SU-DHL-6 (cell line): ENCODE measurements around the gene AK1.

ENCODE experiments used
- H2AFZ ChIP-seq: fragments of 200-600 bp; sonication (generic); 2 replicates; pipeline ENCODE4 v1.6.1; 2014; ENCODE audit warnings: low read depth, mild to moderate bottlenecking, moderate library complexity, mixed read lengths, antibody characterized with exemption, low read length; ENCODE audit not compliant: severe bottlenecking
- H3F3A ChIP-seq: fragments of 200-600 bp; shearing (Covaris generic); 2 replicates; pipeline ENCODE4 v1.6.0; 2016; ENCODE audit warnings: antibody characterized with exemption, mild to moderate bottlenecking; ENCODE audit not compliant: insufficient read depth
- H3K27ac ChIP-seq: fragments of 200-600 bp; sonication (generic); 2 replicates; pipeline ENCODE4 v1.5.1; 2016; ENCODE audit warnings: low read depth, mild to moderate bottlenecking, low read length, moderate library complexity, mixed read lengths
- H3K27me3 ChIP-seq: fragments of 200-600 bp; sonication (generic), shearing (Covaris generic); 2 replicates; pipeline ENCODE4 v1.6.0; 2014; ENCODE audit warnings: mild to moderate bottlenecking, low read length
- H3K36me3 ChIP-seq: fragments of 200-600 bp; sonication (generic); 2 replicates; pipeline ENCODE4 v1.6.1; 2014; ENCODE audit warnings: mild to moderate bottlenecking, low read length, mixed read lengths
- H3K4me2 ChIP-seq: fragments of 300-600, 200-600 bp; shearing (Covaris generic), sonication (generic); 2 replicates; pipeline ENCODE4 v1.6.0; 2014; ENCODE audit warnings: low read length, low read depth, mild to moderate bottlenecking; ENCODE audit not compliant: poor library complexity, severe bottlenecking
- H3K4me3 ChIP-seq: fragments of 200-600 bp; sonication (generic); 2 replicates; pipeline ENCODE4 v1.5.1; 2014; ENCODE audit warnings: antibody characterized with exemption, low read length, mild to moderate bottlenecking, mixed read lengths; ENCODE audit not compliant: insufficient read depth, poor library complexity, severe bottlenecking
- H3K79me2 ChIP-seq: fragments of 200-600 bp; sonication (generic); 2 replicates; pipeline ENCODE4 v1.6.1; 2014; ENCODE audit warnings: mild to moderate bottlenecking, low read length, moderate library complexity; ENCODE audit not compliant: insufficient read depth
- H3K9ac ChIP-seq: fragments of 200-600 bp; sonication (generic); 2 replicates; pipeline ENCODE4 v1.7.0; 2014; ENCODE audit warnings: mild to moderate bottlenecking, low read length
- H3K9me2 ChIP-seq: fragments of 200-600 bp; sonication (generic); replicated peaks from 2 replicates; pipeline ENCODE4 v1.6.1; 2014; ENCODE audit warnings: low read length; ENCODE audit not compliant: insufficient read depth
- H3K9me3 ChIP-seq: fragments of 200-600 bp; sonication (generic); 2 replicates; pipeline ENCODE4 v1.6.1; 2014; ENCODE audit warnings: low read length, mixed read lengths; ENCODE audit not compliant: insufficient read depth
- H4K20me1 ChIP-seq: fragments of 200-600 bp; sonication (generic); 2 replicates; pipeline ENCODE4 v1.6.1; 2014; ENCODE audit warnings: low read depth, mild to moderate bottlenecking, antibody characterized with exemption, low read length, moderate library complexity, mixed read lengths
- EZH2phosphoT487 ChIP-seq: fragments of 200-600 bp; sonication (generic), shearing (Covaris generic); conservative IDR thresholded peaks from 2 replicates; pipeline ENCODE4 v1.6.1; 2018; ENCODE audit warnings: mild to moderate bottlenecking, antibody characterized with exemption, low read length, moderate library complexity, mixed read lengths
- TF ChIP-seq, protein P1 (sequence below): fragments of 200-600 bp; sonication (generic); IDR thresholded peaks from one replicate; pipeline ENCODE4 v1.5.1; 2017; ENCODE audit warnings: antibody characterized with exemption, mild to moderate bottlenecking, low read length, moderate library complexity; ENCODE audit not compliant: insufficient read depth, poor library complexity, severe bottlenecking

AK1 gene

DNA sequence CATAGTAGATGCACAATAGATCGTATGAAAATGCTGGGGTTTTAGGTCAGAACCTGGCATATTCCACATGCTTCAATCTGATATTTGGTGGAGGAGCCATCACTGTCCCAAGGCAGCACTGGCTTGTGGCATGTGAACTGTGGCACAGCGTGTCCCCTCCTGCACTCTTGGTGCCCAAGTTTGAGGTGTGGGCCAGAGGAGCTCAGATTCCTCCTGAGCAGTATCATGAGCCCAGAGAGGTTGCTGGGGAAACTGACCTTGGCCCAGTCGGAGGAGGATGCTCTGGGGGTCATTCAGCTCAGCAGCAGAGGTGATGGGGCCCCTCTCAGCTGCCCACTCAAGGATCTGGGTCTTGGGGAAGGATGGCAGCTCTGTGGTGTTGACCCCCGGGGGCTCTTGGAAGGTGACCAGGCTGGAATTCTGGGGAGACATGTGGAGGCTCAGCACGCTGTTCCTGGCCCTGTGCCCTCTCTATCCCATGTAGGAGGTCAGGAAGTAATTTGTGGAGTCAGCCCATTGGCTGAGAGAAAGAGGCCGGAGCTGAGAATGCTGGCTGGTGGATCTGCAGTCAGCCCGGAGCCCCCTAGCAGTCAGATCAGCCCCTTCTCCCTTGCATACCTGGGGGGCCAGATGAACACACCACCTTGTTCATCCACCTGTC is 51.1 kb downstream of the AK1 start:
- Histone ChIP-seq H3K27me3 (no peaks in the 10 kb centered on the region), H3K9me2 (no peaks in the 10 kb centered on the region), H3F3A (peaks cover 10% of the 10 kb centered on the region; the same call in 1 of the 2 replicates), H3K36me3 (no peaks in the 10 kb centered on the region), H3K4me2 (no peak overlapping the region), H3K79me2 (no peaks in the 10 kb centered on the region), H3K4me3 (no peak overlapping the region), H3K27ac (no peak overlapping the region), H3K9ac (no peak overlapping the region), H4K20me1 (no peaks in the 10 kb centered on the region), H2AFZ (no peak overlapping the region), H3K9me3 (no peaks in the 10 kb centered on the region)
- TF ChIP-seq, protein P1, sequence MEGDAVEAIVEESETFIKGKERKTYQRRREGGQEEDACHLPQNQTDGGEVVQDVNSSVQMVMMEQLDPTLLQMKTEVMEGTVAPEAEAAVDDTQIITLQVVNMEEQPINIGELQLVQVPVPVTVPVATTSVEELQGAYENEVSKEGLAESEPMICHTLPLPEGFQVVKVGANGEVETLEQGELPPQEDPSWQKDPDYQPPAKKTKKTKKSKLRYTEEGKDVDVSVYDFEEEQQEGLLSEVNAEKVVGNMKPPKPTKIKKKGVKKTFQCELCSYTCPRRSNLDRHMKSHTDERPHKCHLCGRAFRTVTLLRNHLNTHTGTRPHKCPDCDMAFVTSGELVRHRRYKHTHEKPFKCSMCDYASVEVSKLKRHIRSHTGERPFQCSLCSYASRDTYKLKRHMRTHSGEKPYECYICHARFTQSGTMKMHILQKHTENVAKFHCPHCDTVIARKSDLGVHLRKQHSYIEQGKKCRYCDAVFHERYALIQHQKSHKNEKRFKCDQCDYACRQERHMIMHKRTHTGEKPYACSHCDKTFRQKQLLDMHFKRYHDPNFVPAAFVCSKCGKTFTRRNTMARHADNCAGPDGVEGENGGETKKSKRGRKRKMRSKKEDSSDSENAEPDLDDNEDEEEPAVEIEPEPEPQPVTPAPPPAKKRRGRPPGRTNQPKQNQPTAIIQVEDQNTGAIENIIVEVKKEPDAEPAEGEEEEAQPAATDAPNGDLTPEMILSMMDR = no peak
- TF ChIP-seq EZH2phosphoT487 = no peak

DNA sequence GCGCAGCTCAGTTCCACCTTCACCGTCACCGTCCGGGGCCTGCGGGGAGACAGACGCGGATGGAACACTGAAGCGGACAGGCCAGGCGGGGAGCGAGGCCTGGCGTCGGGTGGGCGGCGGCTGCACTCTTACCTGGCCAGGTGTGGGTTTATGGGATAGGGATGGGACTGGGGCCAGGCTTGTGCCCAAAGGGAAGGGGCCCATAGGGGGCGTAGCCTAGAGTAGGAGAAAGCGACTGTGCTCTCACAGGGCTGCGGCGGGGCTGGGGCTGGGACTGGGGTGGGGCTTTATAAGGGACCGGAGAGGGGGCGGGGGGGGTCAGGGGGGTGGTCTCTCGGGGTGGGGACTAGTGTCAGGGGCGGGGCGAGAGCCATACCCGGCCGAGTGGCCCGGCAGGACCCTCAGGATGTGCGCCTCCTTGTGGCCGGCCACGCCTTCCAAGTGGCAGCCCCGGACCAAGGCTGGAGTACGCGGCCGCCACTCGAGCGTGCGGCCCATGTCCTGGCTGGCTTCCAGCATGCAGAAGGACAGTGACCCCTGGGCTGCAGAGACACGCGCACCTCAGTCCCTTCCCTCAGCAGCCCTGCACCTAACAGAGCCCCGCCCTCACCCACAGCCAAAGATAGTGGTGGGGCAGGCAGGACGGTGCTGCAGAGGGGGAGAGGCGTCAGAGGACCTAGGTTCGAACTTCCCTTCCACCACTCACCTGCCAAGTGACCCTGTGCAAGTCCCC is 52.0 kb downstream of the AK1 start:
- H3K27ac ChIP-seq = no peak overlapping the region
- H3K36me3 ChIP-seq = no peaks in the 10 kb centered on the region
- no peak overlapping the region for H2AFZ ChIP-seq
- peaks cover 10% of the 10 kb centered on the region; the same call in 1 of the 2 replicates for H3F3A ChIP-seq
- H3K9me2 ChIP-seq = no peaks in the 10 kb centered on the region
- no peak overlapping the region for H3K4me2 ChIP-seq
- no peaks in the 10 kb centered on the region for H3K79me2 ChIP-seq
- no peaks in the 10 kb centered on the region for H3K9me3 ChIP-seq
- no peaks in the 10 kb centered on the region for H4K20me1 ChIP-seq
- H3K9ac ChIP-seq = no peak overlapping the region
- H3K4me3 ChIP-seq = no peak overlapping the region
- no peaks in the 10 kb centered on the region for H3K27me3 ChIP-seq
- TF ChIP-seq, protein P1 = peak; percentile 50
- no peak for TF ChIP-seq EZH2phosphoT487

DNA sequence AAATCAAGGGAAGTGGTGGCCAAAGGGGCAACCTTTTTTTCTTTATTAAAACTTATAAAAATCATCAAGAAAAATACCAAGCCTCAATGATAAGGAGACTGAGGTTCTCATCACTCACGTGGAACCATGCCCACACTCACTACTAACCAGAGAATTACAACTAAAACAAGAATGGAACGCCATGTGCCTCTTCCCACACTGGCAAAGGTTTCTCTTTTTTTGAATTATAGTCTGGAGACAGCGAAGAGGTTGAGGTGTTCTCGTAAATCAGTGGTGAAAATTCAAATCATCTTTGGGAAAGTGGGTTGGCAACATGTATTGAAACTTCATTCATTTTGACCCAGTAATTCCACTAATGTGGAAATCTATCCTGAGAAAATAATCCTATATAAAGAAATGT is 55.4 kb downstream of the AK1 start:
- H3F3A ChIP-seq = peaks cover 10% of the 10 kb centered on the region; the same call in 1 of the 2 replicates
- no peaks in the 10 kb centered on the region for H3K27me3 ChIP-seq
- no peak overlapping the region for H3K4me3 ChIP-seq
- H3K9me3 ChIP-seq = no peaks in the 10 kb centered on the region
- H3K4me2 ChIP-seq = no peak overlapping the region
- no peaks in the 10 kb centered on the region for H4K20me1 ChIP-seq
- H2AFZ ChIP-seq = no peak overlapping the region
- no peaks in the 10 kb centered on the region for H3K79me2 ChIP-seq
- no peak overlapping the region for H3K27ac ChIP-seq
- H3K9ac ChIP-seq = no peak overlapping the region
- no peaks in the 10 kb centered on the region for H3K9me2 ChIP-seq
- TF ChIP-seq EZH2phosphoT487 = no peak
- TF ChIP-seq, protein P1 = no peak
- H3K36me3 ChIP-seq = no peaks in the 10 kb centered on the region
